HEK293 (cell line): ENCODE data around the gene HYOU1.

Source experiments
- CTCF ChIA-PET: fragments of 350-600 bp; formaldehyde crosslinking; extraction: SDS; loops from one replicate; lab custom pipeline; 2021; ENCODE audit warnings: antibody characterized with exemption; lab: Yijun Ruan, JAX
- POLR2A ChIA-PET: fragments of 300-600 bp; formaldehyde crosslinking; extraction: SDS; loops from one replicate; lab custom pipeline; 2020; ENCODE audit warnings: antibody characterized with exemption, inconsistent platforms; lab: Yijun Ruan, JAX
- H3K27ac ChIP-seq: fragments of 200-500 bp; sonication (Bioruptor generic); 2 replicates; pipeline ENCODE4 v1.5.1; 2014; ENCODE audit warnings: low read depth, low read length, control low read depth, inconsistent platforms; ENCODE audit errors: extremely low read depth
- H3K36me3 ChIP-seq, 2 experiments: fragments of 200-500 bp in 1 of 2; sonication (Bioruptor generic) in 1 of 2; 1 replicate in 1 of 2; 2 replicates in 1 of 2; pipeline ENCODE4 v1.5.1; 2014 to 2017; ENCODE audit warnings: inconsistent platforms in 2 of 2, low read length in 2 of 2; ENCODE audit not compliant: control insufficient read depth in 2 of 2, insufficient read depth in 1 of 2
- H3K4me1 ChIP-seq: fragments of 200-500 bp; sonication (Bioruptor generic); 2 replicates; pipeline ENCODE4 v1.5.1; 2014; ENCODE audit warnings: mild to moderate bottlenecking, low read length, inconsistent platforms; ENCODE audit not compliant: control insufficient read depth, insufficient read depth
- H3K4me3 ChIP-seq: 2 replicates; pipeline ENCODE4 v1.5.1; 2011; ENCODE audit warnings: low read depth, mild to moderate bottlenecking, control low read depth, low read length, moderate library complexity
- H3K9me3 ChIP-seq: fragments of 200-500 bp; sonication (Bioruptor generic); 2 replicates; pipeline ENCODE4 v1.5.1; 2014; ENCODE audit warnings: low read depth, low read length, inconsistent platforms; ENCODE audit not compliant: control insufficient read depth, insufficient read depth
- CTCF ChIP-seq: fragments of 450-650 bp; formaldehyde crosslinking; IDR thresholded peaks from 2 replicates; pipeline ENCODE4 v1.5.1; 2016; ENCODE audit warnings: missing biosample characterization, missing genetic modification characterization
- HOXA7 ChIP-seq: sonication (generic); formaldehyde crosslinking; IDR thresholded peaks from 2 replicates; pipeline ENCODE4 v1.8.1; 2022; ENCODE audit warnings: missing genetic modification reagents, borderline replicate concordance
- IKZF3 ChIP-seq: fragments of 450-650 bp; IDR thresholded peaks from 2 replicates; pipeline ENCODE4 v1.5.0; 2018; ENCODE audit warnings: missing biosample characterization, mild to moderate bottlenecking, missing genetic modification characterization, moderate library complexity
- KLF9 ChIP-seq: fragments of 450-650 bp; formaldehyde crosslinking; IDR thresholded peaks from 2 replicates; pipeline ENCODE4 v1.5.1; 2016; ENCODE audit warnings: missing biosample characterization, missing genetic modification characterization, low read depth
- MYNN ChIP-seq: fragments of 450-650 bp; formaldehyde crosslinking; IDR thresholded peaks from 2 replicates; pipeline ENCODE4 v1.5.1; 2016; ENCODE audit warnings: missing biosample characterization, missing genetic modification characterization, borderline replicate concordance
- PRDM10 ChIP-seq: fragments of 450-650 bp; formaldehyde crosslinking; IDR thresholded peaks from 2 replicates; pipeline ENCODE4 v1.5.1; 2016; ENCODE audit warnings: missing biosample characterization, missing genetic modification characterization
- SALL2 ChIP-seq: fragments of 450-650 bp; formaldehyde crosslinking; IDR thresholded peaks from 2 replicates; pipeline ENCODE4 v1.5.0; 2017; ENCODE audit warnings: missing biosample characterization, mild to moderate bottlenecking, missing genetic modification characterization, borderline replicate concordance
- SP3 ChIP-seq: fragments of 450-650 bp; formaldehyde crosslinking; IDR thresholded peaks from 2 replicates; pipeline ENCODE4 v1.5.1; 2016; ENCODE audit warnings: missing biosample characterization, missing genetic modification characterization
- ZBTB21 ChIP-seq: fragments of 450-650 bp; formaldehyde crosslinking; IDR thresholded peaks from 2 replicates; pipeline ENCODE4 v1.5.1; 2017; ENCODE audit warnings: missing biosample characterization, missing genetic modification characterization
- ZFP41 ChIP-seq: fragments of 450-650 bp; formaldehyde crosslinking; IDR thresholded peaks from 2 replicates; pipeline ENCODE4 v1.5.1; 2016; ENCODE audit warnings: missing biosample characterization, missing genetic modification characterization, borderline replicate concordance
- ZNF132 ChIP-seq: fragments of 450-650 bp; formaldehyde crosslinking; IDR thresholded peaks from 2 replicates; pipeline ENCODE4 v1.5.1; 2017; ENCODE audit warnings: missing biosample characterization, missing genetic modification characterization, borderline replicate concordance
- ZNF16 ChIP-seq: fragments of 450-650 bp; formaldehyde crosslinking; IDR thresholded peaks from 2 replicates; pipeline ENCODE4 v1.5.1; 2016; ENCODE audit warnings: low read depth, missing biosample characterization, missing genetic modification characterization
- ZNF174 ChIP-seq: fragments of 450-650 bp; formaldehyde crosslinking; IDR thresholded peaks from 2 replicates; pipeline ENCODE4 v1.5.0; 2017; ENCODE audit warnings: missing biosample characterization, mild to moderate bottlenecking, missing genetic modification characterization
- ZNF292 ChIP-seq: fragments of 450-650 bp; formaldehyde crosslinking; IDR thresholded peaks from 2 replicates; pipeline ENCODE4 v1.5.1; 2016; ENCODE audit warnings: low read depth, missing biosample characterization, missing genetic modification characterization, borderline replicate concordance
- ZNF398 ChIP-seq: fragments of 450-650 bp; formaldehyde crosslinking; IDR thresholded peaks from 2 replicates; pipeline ENCODE4 v1.5.1; 2017; ENCODE audit warnings: missing biosample characterization, missing genetic modification characterization
- ZNF48 ChIP-seq: fragments of 450-650 bp; formaldehyde crosslinking; IDR thresholded peaks from 2 replicates; pipeline ENCODE4 v1.5.1; 2016; ENCODE audit warnings: missing biosample characterization, missing genetic modification characterization
- ZNF501 ChIP-seq: fragments of 450-650 bp; formaldehyde crosslinking; IDR thresholded peaks from 2 replicates; pipeline ENCODE4 v1.5.1; 2016; ENCODE audit warnings: missing biosample characterization, missing genetic modification characterization
- ZNF513 ChIP-seq: fragments of 450-650 bp; IDR thresholded peaks from 2 replicates; pipeline ENCODE4 v1.5.1; 2018; ENCODE audit warnings: missing biosample characterization, missing genetic modification characterization
- ZNF521 ChIP-seq: fragments of 450-650 bp; formaldehyde crosslinking; IDR thresholded peaks from 2 replicates; pipeline ENCODE4 v1.5.1; 2017; ENCODE audit warnings: missing biosample characterization, mild to moderate bottlenecking, missing genetic modification characterization
- ZNF580 ChIP-seq: fragments of 450-650 bp; formaldehyde crosslinking; IDR thresholded peaks from 2 replicates; pipeline ENCODE4 v1.5.1; 2016; ENCODE audit warnings: missing biosample characterization, missing genetic modification characterization
- ZNF660 ChIP-seq: fragments of 450-650 bp; IDR thresholded peaks from 2 replicates; pipeline ENCODE4 v1.5.1; 2018; ENCODE audit warnings: missing biosample characterization, mild to moderate bottlenecking, missing genetic modification characterization
- ZNF677 ChIP-seq: fragments of 450-650 bp; IDR thresholded peaks from 2 replicates; pipeline ENCODE4 v1.5.0; 2018; ENCODE audit warnings: missing biosample characterization, mild to moderate bottlenecking, missing genetic modification characterization, moderate library complexity
- ZNF707 ChIP-seq: fragments of 450-650 bp; formaldehyde crosslinking; IDR thresholded peaks from 2 replicates; pipeline ENCODE4 v1.5.1; 2016; ENCODE audit warnings: missing biosample characterization, missing genetic modification characterization

Gene HYOU1

GRCh38 chr11:119100994-119101758, 44.2 kb upstream of the HYOU1 start (continued):
- TF ChIP-seq SALL2 (tag by site-specific recombination) (no peak), KLF9 (tag by site-specific recombination) (peak; percentile 77), ZNF398 (tag by site-specific recombination) (no peak), ZNF660 (no peak), SP3 (tag by site-specific recombination) (peak; percentile 47; the same call in 1 of the 2 replicates), ZNF513 (tag by site-specific recombination) (peak; percentile 79), ZNF677 (tag by site-specific recombination) (no peak), ZNF292 (no peak), ZNF174 (tag by site-specific recombination) (no peak), ZNF16 (tag by site-specific recombination) (no peak), ZNF132 (tag by site-specific recombination) (no peak), HOXA7 (CRISPR knock-in tag) (no peak), ZFP41 (tag by site-specific recombination) (no peak), ZNF521 (tag by site-specific recombination) (no peak), ZNF501 (tag by site-specific recombination) (no peak), ZNF580 (tag by site-specific recombination) (no peak), ZNF48 (tag by site-specific recombination) (no peak), MYNN (no peak)

GRCh38 chr11:119100246-119100970, 43.4 kb upstream of the HYOU1 start:
- no peaks in the 10 kb centered on the region for H3K4me1 ChIP-seq
- H3K36me3 ChIP-seq: peaks cover 0 to 32% of the 10 kb centered on the region in 2 experiments; a peak in 1 of 3 replicates
- ChIA-PET POLR2A (no interaction called here), CTCF (interaction anchor here (0.6 to 1.4 kb wide), 7 partner anchors 8 to 176 kb away, joined by 3 to 7 read pairs (median 3); partner anchors contain the start of gene VPS11)
- peak overlapping the region; percentile 63 for H3K4me3 ChIP-seq
- H3K27ac ChIP-seq: no peak overlapping the region
- H3K9me3 ChIP-seq: no peaks in the 10 kb centered on the region
- TF ChIP-seq PRDM10 (tag by site-specific recombination) (peak; percentile 23; the same call in 1 of the 2 replicates), ZNF707 (no peak), ZNF521 (tag by site-specific recombination) (no peak), ZBTB21 (tag by site-specific recombination) (no peak), IKZF3 (tag by site-specific recombination) (peak; percentile 43; the same call in 1 of the 2 replicates), CTCF (tag by site-specific recombination) (peak; percentile 63)
